ENCODE results near the gene UBE2L3.

DNA sequence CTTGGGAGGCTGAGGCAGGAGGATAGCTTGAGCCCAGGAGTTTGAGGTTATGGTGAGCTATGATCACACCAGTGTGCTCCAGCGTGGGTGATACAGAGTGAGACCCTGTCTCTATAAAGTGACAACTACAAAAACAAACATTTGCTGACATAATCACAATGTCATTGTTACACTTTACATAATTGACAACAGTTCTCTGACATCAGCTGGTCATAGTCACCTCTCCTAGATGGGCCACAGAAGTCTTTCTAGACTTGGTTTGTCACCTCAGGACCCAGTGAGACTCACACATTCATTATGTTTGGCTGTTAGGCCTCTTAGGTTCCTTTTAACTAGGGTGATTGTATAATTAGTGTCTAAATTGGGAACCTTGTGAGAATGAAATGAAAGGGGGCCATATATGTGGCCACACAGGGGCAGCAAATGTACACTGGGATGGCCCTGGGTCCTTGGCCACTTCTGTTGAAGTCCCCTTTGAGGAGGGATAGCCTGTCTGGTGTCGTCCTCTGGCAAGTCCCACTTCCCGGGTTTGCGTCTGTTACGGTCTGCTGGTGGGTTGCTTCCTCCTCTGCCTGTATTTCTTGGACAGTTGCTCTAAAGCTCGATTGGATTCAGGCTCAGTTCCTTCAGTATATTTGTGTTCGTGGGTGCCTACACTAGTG, 92.5 kb downstream of the UBE2L3 start:
- no peak for TF ChIP-seq POLR2A (IDR thresholded peaks at IDR 0.05; ENCODE audit: low read depth, low read length)
- no peak for TF ChIP-seq POLR2AphosphoS5 (IDR thresholded peaks at IDR 0.05; ENCODE audit: low read depth, low read length)
- no peak for TF ChIP-seq POU2F2 (IDR thresholded peaks at IDR 0.05; ENCODE audit: low read depth, low read length)
- no peak for TF ChIP-seq TAF1 (IDR thresholded peaks at IDR 0.05; ENCODE audit: low read depth, low read length)

All from GM12891 (cell line).